Osteocyte (in vitro differentiated cells): Measurements from ENCODE around the gene JDP2. TPM values are rescaled to one million over a fixed set of nuclear protein-coding genes. Genes with fewer than 3 reads are reported as not detected.

Experiments used
- DNase-seq: peaks from one replicate; pipeline ENCODE4 v3.0.0; 2021; ENCODE audit warnings: mixed read lengths; ENCODE audit not compliant: unreplicated experiment; ENCODE audit errors: extremely low spot score
- H3K27ac Mint-ChIP-seq: one replicate; pipeline ENCODE4 v1.8.0; 2021; ENCODE audit warnings: mild to moderate bottlenecking, mixed read lengths; ENCODE audit not compliant: unreplicated experiment
- H3K27me3 Mint-ChIP-seq: one replicate; pipeline ENCODE4 v1.8.0; 2021; ENCODE audit warnings: mixed read lengths; ENCODE audit not compliant: unreplicated experiment
- H3K36me3 Mint-ChIP-seq: one replicate; pipeline ENCODE4 v1.8.0; 2021; ENCODE audit warnings: mixed read lengths; ENCODE audit not compliant: unreplicated experiment
- H3K4me1 Mint-ChIP-seq: one replicate; pipeline ENCODE4 v1.8.0; 2021; ENCODE audit warnings: mixed read lengths; ENCODE audit not compliant: unreplicated experiment
- H3K4me3 Mint-ChIP-seq: one replicate; pipeline ENCODE4 v1.8.0; 2021; ENCODE audit warnings: mild to moderate bottlenecking, moderate library complexity, mixed read lengths; ENCODE audit not compliant: unreplicated experiment
- H3K9me3 Mint-ChIP-seq: one replicate; pipeline ENCODE4 v1.8.0; 2021; ENCODE audit warnings: mixed read lengths; ENCODE audit not compliant: unreplicated experiment
- CTCF ChIP-seq: fragments of 200-600 bp; sonication (generic); IDR thresholded peaks from 2 replicates; pipeline ENCODE4 v1.5.0; 2021; ENCODE audit warnings: antibody characterized with exemption, mild to moderate bottlenecking, moderate library complexity
- total RNA-seq: library from RNA; stranded (reverse); gene quantifications from 2 replicates; pipeline ENCODE4 v1.2.1, GENCODE V29; 2021

The JDP2 gene
- total RNA-seq, 1 donor from 2014 or later = 57.1 TPM

- Mint-ChIP-seq H3K36me3 (no peaks in the 10 kb centered on the region), H3K9me3 (peaks cover 9% of the 10 kb centered on the region), H3K4me3 (no peak overlapping the region), H3K27ac (no peak overlapping the region), H3K4me1 (no peaks in the 10 kb centered on the region), H3K27me3 (peaks cover 53% of the 10 kb centered on the region)
- TF ChIP-seq CTCF = no peak
- no peak for DNase-seq
These were observed 44.1 kb upstream of the JDP2 start for GRCh38 chr14:75383721-75384120.

GRCh38 chr14:75389679-75390078, 38.1 kb upstream of the JDP2 start:
- no peaks in the 10 kb centered on the region for H3K4me1 Mint-ChIP-seq
- DNase-seq = no peak
- peaks cover 3% of the 10 kb centered on the region for H3K9me3 Mint-ChIP-seq
- TF ChIP-seq CTCF = no peak
- H3K4me3 Mint-ChIP-seq = no peak overlapping the region
- no peak overlapping the region for H3K27ac Mint-ChIP-seq
- H3K27me3 Mint-ChIP-seq = peaks cover 52% of the 10 kb centered on the region
- H3K36me3 Mint-ChIP-seq = no peaks in the 10 kb centered on the region

- H3K36me3 Mint-ChIP-seq = no peaks in the 10 kb centered on the region
- no peak overlapping the region for H3K27ac Mint-ChIP-seq
- no peak for TF ChIP-seq CTCF
- H3K27me3 Mint-ChIP-seq = peaks cover 50% of the 10 kb centered on the region
- H3K9me3 Mint-ChIP-seq = no peaks in the 10 kb centered on the region
- H3K4me3 Mint-ChIP-seq = no peak overlapping the region
- no peak for DNase-seq
- no peaks in the 10 kb centered on the region for H3K4me1 Mint-ChIP-seq
These were observed 37.6 kb upstream of the JDP2 start for GRCh38 chr14:75390183-75390582.

- Mint-ChIP-seq H3K4me1 (no peaks in the 10 kb centered on the region), H3K9me3 (no peaks in the 10 kb centered on the region), H3K27me3 (peaks cover 53% of the 10 kb centered on the region), H3K36me3 (no peaks in the 10 kb centered on the region), H3K4me3 (no peak overlapping the region), H3K27ac (no peak overlapping the region)
- no peak for TF ChIP-seq CTCF
- no peak for DNase-seq
These were observed 35.9 kb upstream of the JDP2 start for GRCh38 chr14:75391953-75392352.

- no peak for TF ChIP-seq CTCF
- H3K9me3 Mint-ChIP-seq = peaks cover 2% of the 10 kb centered on the region
- no peak overlapping the region for H3K4me3 Mint-ChIP-seq
- H3K4me1 Mint-ChIP-seq = no peaks in the 10 kb centered on the region
- H3K27me3 Mint-ChIP-seq = peaks cover 45% of the 10 kb centered on the region
- H3K27ac Mint-ChIP-seq = no peak overlapping the region
- no peak for DNase-seq
- no peaks in the 10 kb centered on the region for H3K36me3 Mint-ChIP-seq
These were observed 34.9 kb upstream of the JDP2 start for GRCh38 chr14:75392686-75393641.
